ENCODE data around the gene AKT3. TPM values are rescaled to one million over a fixed set of nuclear protein-coding genes. Genes with fewer than 3 reads are reported as not detected.
"Not testable (repeated sequence)": the region's sequence is repeated elsewhere in the genome, so short reads cannot be mapped to it uniquely, and the experiment has no call there.

AKT3 gene
- total RNA-seq, 1 experiment from 2014 or later: 133 TPM

GRCh38 chr1:243784506-243784905 is 65.5 kb downstream of the AKT3 start:
- peaks cover 5% of the 10 kb centered on the region; the same call in 1 of the 2 replicates for H4K20me1 ChIP-seq (ENCODE audit: insufficient read depth)
- no peak overlapping the region for H3K4me2 ChIP-seq
- H3K36me3 ChIP-seq (ENCODE audit: low read depth): peaks cover 7% of the 10 kb centered on the region; the same call in 1 of the 2 replicates
- no peaks in the 10 kb centered on the region for H3K9me2 ChIP-seq (ENCODE audit: insufficient read depth)
- no peak overlapping the region for H2AFZ ChIP-seq
- no peak overlapping the region for H3K27ac ChIP-seq
- H3K4me1 ChIP-seq (replicated peaks; ENCODE audit: insufficient read depth): peaks cover 30% of the 10 kb centered on the region
- H3F3A ChIP-seq (ENCODE audit: insufficient read depth, low read depth): peaks cover 35% of the 10 kb centered on the region; the same call in 1 of the 2 replicates
- H3K9me3 ChIP-seq (ENCODE audit: insufficient read depth, low read depth): no peaks in the 10 kb centered on the region
- no TSS peak for BruUV-seq (replicated peaks)
- no peaks in the 10 kb centered on the region for H3K27me3 ChIP-seq (ENCODE audit: insufficient read depth, low read depth)
- no peak for TF ChIP-seq CTCF (conservative IDR thresholded peaks at IDR 0.05)
- TF ChIP-seq EZH2 (IDR thresholded peaks at IDR 0.05; ENCODE audit: low read depth): no peak
- no peak overlapping the region for H3K4me3 ChIP-seq
- intact Hi-C loops (cut with micrococcal nuclease; ENCODE audit: unreplicated experiment): no loop called here
- DNase-seq: no peak
- ChIA-PET CTCF (interaction anchor here (0.6 kb wide), 2 partner anchors 17 to 162 kb away, joined by 3 to 4 read pairs; no protein-coding TSS in a partner anchor), POLR2A (ENCODE audit: unreplicated experiment) (no interaction called here)
- H3K79me2 ChIP-seq (ENCODE audit: low read depth): peaks cover 70% of the 10 kb centered on the region

- CTCF ChIA-PET: no interaction called here
Measured at GRCh38 chr1:243783714-243784113, 66.3 kb downstream of the AKT3 start.

GRCh38 chr1:243772361-243773050 is 77.5 kb downstream of the AKT3 start:
- H3K9me2 ChIP-seq (ENCODE audit: insufficient read depth); CTCF ChIA-PET; H3K27me3 ChIP-seq (ENCODE audit: insufficient read depth, low read depth); H3K27ac ChIP-seq; H3F3A ChIP-seq (ENCODE audit: insufficient read depth, low read depth); H3K4me1 ChIP-seq (replicated peaks; ENCODE audit: insufficient read depth); POLR2A ChIA-PET (ENCODE audit: unreplicated experiment); DNase-seq; H4K20me1 ChIP-seq (ENCODE audit: insufficient read depth); H2AFZ ChIP-seq; intact Hi-C loops (cut with micrococcal nuclease; ENCODE audit: unreplicated experiment); H3K4me3 ChIP-seq; H3K4me2 ChIP-seq; H3K9me3 ChIP-seq (ENCODE audit: insufficient read depth, low read depth); BruUV-seq (replicated peaks): not testable (repeated sequence)
- peaks cover 13% of the 10 kb centered on the region; the same call in 1 of the 2 replicates for H3K36me3 ChIP-seq (ENCODE audit: low read depth)
- peaks cover 58% of the 10 kb centered on the region for H3K79me2 ChIP-seq (ENCODE audit: low read depth)

More at GRCh38 chr1:243783714-243784113, 66.3 kb downstream of the AKT3 start:
- Histone ChIP-seq H3K4me1 (replicated peaks; ENCODE audit: insufficient read depth) (peaks cover 30% of the 10 kb centered on the region), H3K9me3 (ENCODE audit: insufficient read depth, low read depth) (no peaks in the 10 kb centered on the region), H3K27ac (no peak overlapping the region), H3K4me3 (no peak overlapping the region), H3K79me2 (ENCODE audit: low read depth) (peaks cover 70% of the 10 kb centered on the region), H3K36me3 (ENCODE audit: low read depth) (peaks cover 4% of the 10 kb centered on the region; the same call in 1 of the 2 replicates), H3K4me2 (no peak overlapping the region), H3K27me3 (ENCODE audit: insufficient read depth, low read depth) (no peaks in the 10 kb centered on the region), H3K9me2 (ENCODE audit: insufficient read depth) (no peaks in the 10 kb centered on the region), H2AFZ (no peak overlapping the region), H3F3A (ENCODE audit: insufficient read depth, low read depth) (peaks cover 35% of the 10 kb centered on the region; the same call in 1 of the 2 replicates), H4K20me1 (ENCODE audit: insufficient read depth) (peaks cover 5% of the 10 kb centered on the region; the same call in 1 of the 2 replicates)
- intact Hi-C loops (cut with micrococcal nuclease; ENCODE audit: unreplicated experiment): no loop called here
- no peak for DNase-seq
- TF ChIP-seq CTCF (conservative IDR thresholded peaks at IDR 0.05) (no peak), EZH2 (IDR thresholded peaks at IDR 0.05; ENCODE audit: low read depth) (no peak)
- BruUV-seq (replicated peaks): no TSS peak
- POLR2A ChIA-PET (ENCODE audit: unreplicated experiment): no interaction called here

All from PC-9 (cell line).